ENCODE data around the gene C16orf90.

DNA sequence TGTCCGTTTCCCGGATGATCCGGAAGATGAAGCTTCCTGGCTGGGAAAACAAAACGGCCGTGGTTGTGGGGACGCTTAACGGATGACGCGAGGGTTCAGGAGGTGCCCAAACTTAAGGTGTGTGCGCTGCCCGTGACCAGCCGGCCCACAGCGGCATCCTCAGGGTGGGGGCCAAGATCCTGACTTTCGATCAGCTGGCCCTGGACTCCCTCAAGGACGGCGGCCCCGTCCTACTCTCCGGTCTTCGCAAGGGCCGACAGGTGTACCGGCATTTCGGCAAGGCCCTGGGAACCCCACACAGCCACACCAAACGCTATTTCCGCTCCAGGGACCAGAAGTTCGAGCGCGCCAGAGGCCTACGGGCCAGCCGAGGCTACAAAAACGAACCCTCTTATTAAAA is 1.1 kb upstream of the C16orf90 start:
- TF ChIP-seq EZH2 (IDR thresholded peaks at IDR 0.05; ENCODE audit: insufficient read depth, poor library complexity, severe bottlenecking) (no peak), EZH2phosphoT487 (IDR thresholded peaks at IDR 0.05; ENCODE audit: insufficient read depth, low read depth) (no peak)

Measured in GM23248 (cell line).